HS-5 (cell line): ENCODE data around the gene MAP2K7.
"Not testable (repeated sequence)": the region's sequence is repeated elsewhere in the genome, so short reads cannot be mapped to it uniquely, and the experiment has no call there.

Experiments
- DNase-seq: peaks from one replicate; pipeline ENCODE4 v3.0.0-alpha.2; 2012; ENCODE audit warnings: low read depth

Gene MAP2K7

GRCh38 chr19:7883796-7884570 is 19.7 kb upstream of the MAP2K7 start:
- DNase-seq = no peak

GRCh38 chr19:7885818-7886217 is 17.9 kb upstream of the MAP2K7 start:
- DNase-seq = no peak

- no peak for DNase-seq
Observed at GRCh38 chr19:7887408-7888144, 16.1 kb upstream of the MAP2K7 start.

GRCh38 chr19:7888145-7888825 is 15.4 kb upstream of the MAP2K7 start, which contains the start of gene LRRC8E:
Gene LRRC8E (plus strand): TSS chr19:7888510. CDS start chr19:7895604, 7,094 bp downstream.
- DNase-seq = no peak

- no peak for DNase-seq
Observed at GRCh38 chr19:7888826-7889217, 14.9 kb upstream of the MAP2K7 start.

- not testable (repeated sequence) for DNase-seq
Observed at GRCh38 chr19:7893362-7894101, 10.1 kb upstream of the MAP2K7 start.

GRCh38 chr19:7894612-7895309 is 8.9 kb upstream of the MAP2K7 start:
- DNase-seq = no peak

GRCh38 chr19:7895565-7895964 is 8.1 kb upstream of the MAP2K7 start:
- no peak for DNase-seq

- DNase-seq = no peak
Observed at GRCh38 chr19:7897292-7897691, 6.4 kb upstream of the MAP2K7 start.

- no peak for DNase-seq
Observed at GRCh38 chr19:7898967-7899366, 4.7 kb upstream of the MAP2K7 start.

- no peak for DNase-seq
Observed at GRCh38 chr19:7899751-7900378, 3.8 kb upstream of the MAP2K7 start.

- DNase-seq = no peak
Observed at GRCh38 chr19:7900401-7900870, 3.2 kb upstream of the MAP2K7 start.

GRCh38 chr19:7900931-7901330 is 2.7 kb upstream of the MAP2K7 start:
- DNase-seq = no peak

GRCh38 chr19:7901337-7901736 is 2.3 kb upstream of the MAP2K7 start:
- DNase-seq = no peak

- no peak for DNase-seq
Observed at GRCh38 chr19:7902796-7903243, 857 bp upstream of the MAP2K7 start.

GRCh38 chr19:7904074-7905020 is 670 bp downstream of the MAP2K7 start:
- DNase-seq = no peak

GRCh38 chr19:7905268-7905667 is 1.6 kb downstream of the MAP2K7 start:
- no peak for DNase-seq

GRCh38 chr19:7905859-7906258 is 2.2 kb downstream of the MAP2K7 start:
- DNase-seq = no peak

GRCh38 chr19:7907122-7907521 is 3.4 kb downstream of the MAP2K7 start:
- DNase-seq = no peak

- DNase-seq = no peak
Observed at GRCh38 chr19:7907544-7907943, 3.9 kb downstream of the MAP2K7 start.
